HFF-Myc (cell line): ENCODE measurements around the gene FSD2.

Source experiments
- DNase-seq: peaks from one replicate; pipeline ENCODE4 v3.0.0-alpha.2; 2011; ENCODE audit warnings: low read depth; ENCODE audit errors: extremely low read depth
- H3K4me3 ChIP-seq: replicated peaks from 2 replicates; pipeline ENCODE4 v1.5.1; 2011; ENCODE audit warnings: low read depth, mild to moderate bottlenecking, control low read depth, low read length
- TF ChIP-seq, protein P1 (sequence below): IDR thresholded peaks from 2 replicates; pipeline ENCODE4 v1.5.1; 2012; ENCODE audit warnings: mild to moderate bottlenecking, low read depth, low read length, control low read depth; ENCODE audit errors: missing control alignments

FSD2 gene

DNA sequence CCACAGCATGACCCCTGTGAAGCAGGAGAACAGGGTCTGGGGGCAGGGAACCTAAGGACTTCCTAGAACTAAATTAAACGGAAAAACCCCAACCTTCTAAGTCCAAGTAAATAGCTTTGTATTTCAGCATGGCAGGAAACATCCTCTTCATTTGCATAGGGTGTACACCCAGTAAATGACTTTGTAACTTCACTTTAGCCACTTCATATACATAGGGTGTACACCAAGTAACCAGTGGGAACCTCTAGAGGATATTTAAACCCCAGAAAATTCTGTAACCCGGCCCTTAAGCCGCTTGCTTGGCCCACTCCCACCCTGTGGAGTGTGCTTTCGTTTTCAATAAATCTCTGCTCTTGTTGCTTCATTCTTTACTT, 41.8 kb downstream of the FSD2 start:
- TF ChIP-seq, protein P1, sequence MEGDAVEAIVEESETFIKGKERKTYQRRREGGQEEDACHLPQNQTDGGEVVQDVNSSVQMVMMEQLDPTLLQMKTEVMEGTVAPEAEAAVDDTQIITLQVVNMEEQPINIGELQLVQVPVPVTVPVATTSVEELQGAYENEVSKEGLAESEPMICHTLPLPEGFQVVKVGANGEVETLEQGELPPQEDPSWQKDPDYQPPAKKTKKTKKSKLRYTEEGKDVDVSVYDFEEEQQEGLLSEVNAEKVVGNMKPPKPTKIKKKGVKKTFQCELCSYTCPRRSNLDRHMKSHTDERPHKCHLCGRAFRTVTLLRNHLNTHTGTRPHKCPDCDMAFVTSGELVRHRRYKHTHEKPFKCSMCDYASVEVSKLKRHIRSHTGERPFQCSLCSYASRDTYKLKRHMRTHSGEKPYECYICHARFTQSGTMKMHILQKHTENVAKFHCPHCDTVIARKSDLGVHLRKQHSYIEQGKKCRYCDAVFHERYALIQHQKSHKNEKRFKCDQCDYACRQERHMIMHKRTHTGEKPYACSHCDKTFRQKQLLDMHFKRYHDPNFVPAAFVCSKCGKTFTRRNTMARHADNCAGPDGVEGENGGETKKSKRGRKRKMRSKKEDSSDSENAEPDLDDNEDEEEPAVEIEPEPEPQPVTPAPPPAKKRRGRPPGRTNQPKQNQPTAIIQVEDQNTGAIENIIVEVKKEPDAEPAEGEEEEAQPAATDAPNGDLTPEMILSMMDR, result no peak
- H3K4me3 ChIP-seq, result no peak overlapping the region
- DNase-seq, result no peak

DNA sequence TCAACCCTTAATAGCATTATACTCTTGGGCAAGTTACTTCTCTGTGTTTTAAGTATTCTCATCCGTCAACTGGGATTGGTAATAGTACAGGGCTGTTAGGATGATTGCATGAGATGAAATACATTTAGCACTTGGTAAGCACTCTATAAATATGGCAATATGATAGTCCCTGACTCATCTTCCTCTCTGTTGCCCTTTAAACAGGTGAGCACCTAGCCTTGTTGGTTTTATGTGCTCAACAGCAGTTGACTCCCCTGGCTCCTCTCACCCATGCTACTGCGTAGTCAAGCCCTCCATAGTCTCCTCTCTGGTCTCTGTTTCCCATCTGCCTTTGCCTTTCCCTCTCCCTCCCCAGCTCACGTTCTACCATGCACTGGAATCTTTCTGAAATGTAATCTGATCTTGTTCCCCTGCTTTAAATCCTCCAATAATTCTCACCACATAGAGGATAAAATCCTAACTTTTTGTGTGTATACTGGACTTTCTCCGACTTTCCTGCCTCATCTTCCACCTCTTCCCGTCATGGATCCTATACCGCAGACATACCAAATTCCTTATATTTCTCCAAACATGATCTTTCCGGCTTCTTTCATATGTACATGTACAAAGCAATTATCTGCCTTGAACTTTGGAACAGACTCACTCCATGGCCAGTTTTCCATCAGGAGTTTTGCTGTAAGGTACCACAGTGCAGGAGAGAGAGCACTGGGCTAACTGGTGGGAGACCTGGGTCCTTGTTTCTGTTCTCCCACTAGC, 42.3 kb downstream of the FSD2 start:
- H3K4me3 ChIP-seq, result no peak overlapping the region
- DNase-seq, result no peak
- TF ChIP-seq, protein P1, result no peak

GRCh38 chr15:82751308-82751707, 54.6 kb downstream of the FSD2 start:
- TF ChIP-seq, protein P1, result no peak
- DNase-seq, result no peak

DNA sequence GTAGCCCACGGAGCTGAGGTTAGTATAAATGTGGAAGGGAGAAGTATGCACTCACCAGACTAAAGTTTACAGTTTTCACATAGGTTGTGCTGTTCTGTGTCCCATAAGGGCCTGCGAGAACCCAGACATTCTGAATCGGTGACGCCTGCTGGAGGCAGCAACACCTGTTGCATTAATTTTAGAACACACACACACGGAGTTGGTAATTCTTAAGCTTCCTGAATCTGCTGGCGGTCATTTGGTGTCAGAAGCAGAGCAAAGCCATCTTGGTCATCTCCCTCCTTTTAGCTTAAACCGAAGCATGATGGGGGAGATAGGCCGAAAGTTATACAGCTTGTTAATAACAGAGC, 55.1 kb downstream of the FSD2 start:
- TF ChIP-seq, protein P1, result no peak
- DNase-seq, result no peak
- peak overlapping the region; percentile 100 for H3K4me3 ChIP-seq

More at GRCh38 chr15:82751308-82751707, 54.6 kb downstream of the FSD2 start:
- H3K4me3 ChIP-seq, result peak overlapping the region; percentile 100

DNA sequence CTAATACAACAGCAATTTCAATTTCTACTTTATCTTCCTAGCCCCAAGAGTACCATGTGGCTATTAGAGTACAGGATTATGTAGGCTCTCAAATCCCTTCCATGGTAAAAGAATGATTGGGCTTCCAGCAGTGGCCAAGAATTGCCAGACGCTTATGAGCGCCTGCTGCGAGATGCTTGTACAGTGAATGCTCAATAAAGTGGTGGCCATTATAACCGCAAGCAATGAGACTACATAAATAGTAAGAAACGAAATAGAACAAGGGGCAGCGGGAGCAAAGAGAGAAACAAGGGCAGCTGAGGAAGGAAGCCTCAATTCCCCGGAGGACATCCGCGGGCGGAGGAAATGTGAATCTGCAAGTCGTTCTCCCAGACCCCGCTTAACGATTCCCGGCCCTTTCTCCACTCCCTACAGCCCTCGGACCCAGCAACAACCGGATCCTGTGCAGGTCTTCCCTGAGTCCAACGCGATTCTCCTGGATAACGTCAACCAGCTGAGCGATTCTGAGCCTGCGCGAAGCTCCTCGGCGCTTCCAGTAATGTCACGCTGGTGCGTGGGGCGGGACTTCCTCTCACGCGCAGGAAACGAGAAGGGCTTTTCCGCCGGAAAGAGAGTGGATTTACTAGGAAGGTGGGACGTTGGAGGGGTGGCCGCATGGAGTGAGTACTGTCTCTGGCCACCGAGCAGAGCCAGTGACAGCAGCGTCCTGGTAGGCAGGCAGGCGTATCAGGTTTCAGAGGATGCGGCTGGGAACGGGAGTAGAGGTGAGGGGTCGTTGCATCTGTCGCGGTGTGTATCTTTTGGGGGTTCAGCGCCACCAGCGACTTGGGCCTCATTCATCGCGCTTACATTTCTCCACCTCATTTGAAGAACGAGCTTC, 55.7 kb downstream of the FSD2 start:
- DNase-seq, result peak; percentile 85

DNA sequence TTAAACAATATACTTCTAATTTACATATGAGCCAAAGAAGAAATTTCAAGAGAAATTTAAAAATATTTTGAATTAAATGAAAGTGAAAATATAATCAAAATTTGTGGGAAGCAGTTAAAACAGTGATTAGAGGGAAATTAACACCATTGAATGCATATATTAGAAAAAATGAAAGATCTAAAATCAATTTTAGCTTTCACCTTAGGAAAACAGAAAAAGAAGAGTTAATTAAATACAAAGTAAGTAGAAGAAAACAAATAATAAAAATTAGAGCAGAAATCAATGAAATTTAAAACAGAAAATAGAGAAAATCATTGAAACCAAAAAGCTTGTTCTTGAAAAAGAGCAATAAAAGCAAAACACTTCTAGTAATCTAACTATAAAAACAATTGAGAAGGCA, 57.6 kb downstream of the FSD2 start:
- no peak for DNase-seq
- TF ChIP-seq, protein P1, result no peak
- no peak overlapping the region for H3K4me3 ChIP-seq

More for the DNA sequence above, 55.7 kb downstream of the FSD2 start:
- TF ChIP-seq, protein P1, result no peak
- H3K4me3 ChIP-seq, result peak overlapping the region; percentile 100
